B cell (primary cell): ENCODE results near the gene TCF7L2. TPM values are rescaled to one million over a fixed set of nuclear protein-coding genes. Genes with fewer than 3 reads are reported as not detected.

ENCODE experiments used
- ATAC-seq: fragments of 200-7000 bp; cut with Tn5 transposase; one replicate; pipeline ENCODE4 v1.10.0; 2021; ENCODE audit warnings: low read depth, mild to moderate bottlenecking, moderate number of reproducible peaks, moderate library complexity
- CTCF ChIA-PET: fragments of 350-600 bp; sonication (Branson Sonifier 250); formaldehyde crosslinking; loops from one replicate; lab custom pipeline; 2021; ENCODE audit warnings: antibody characterized with exemption, inconsistent platforms; lab: Charles Lee
- POLR2A ChIA-PET: fragments of 350-600 bp; sonication (Branson Sonifier 250); formaldehyde crosslinking; loops from one replicate; lab custom pipeline; 2021; ENCODE audit warnings: antibody characterized with exemption; lab: Charles Lee
- DNase-seq: peaks from one replicate; pipeline ENCODE4 v3.0.0; 2013
- H2AFZ ChIP-seq: 2 replicates; pipeline ENCODE4 v1.6.1; 2012; ENCODE audit warnings: mild to moderate bottlenecking, low read depth, low read length; ENCODE audit not compliant: insufficient read depth, poor library complexity, severe bottlenecking
- H3K27ac ChIP-seq, 2 donors: 1 replicate in 1 of 2; 2 replicates in 1 of 2; pipeline ENCODE4 v1.5.1; 2012 to 2013; ENCODE audit warnings: low read length in 2 of 2, mild to moderate bottlenecking in 2 of 2, moderate library complexity in 1 of 2
- H3K27me3 ChIP-seq, 4 experiments: fragments of 200-600 bp in 1 of 4; sonication (generic) in 1 of 4; replicated peaks in 1 of 4; 1 replicate in 2 of 4; 2 replicates in 2 of 4; pipeline versions ENCODE4 v1.6.1 to v1.7.0; 2013 to 2016; ENCODE audit warnings: low read length in 3 of 4, mild to moderate bottlenecking in 2 of 4, mixed read lengths in 1 of 4, moderate library complexity in 1 of 4; ENCODE audit not compliant: insufficient read depth in 4 of 4, control insufficient read depth in 3 of 4; ENCODE audit errors: control extremely low read depth in 1 of 4
- H3K36me3 ChIP-seq, 2 experiments: replicated peaks in 1 of 2; 1 replicate in 1 of 2; 2 replicates in 1 of 2; pipeline versions ENCODE4 v1.6.1 to v1.7.1; 2013; ENCODE audit warnings: low read length in 1 of 2; ENCODE audit not compliant: insufficient read depth in 2 of 2, control insufficient read depth in 1 of 2; ENCODE audit errors: control extremely low read depth in 1 of 2, extremely low read depth in 1 of 2
- H3K4me1 ChIP-seq, 2 donors: fragments of 200-600 bp in 1 of 2; sonication (generic) in 1 of 2; 1 replicate in 1 of 2; 2 replicates in 1 of 2; pipeline versions ENCODE4 v1.5.1 to v1.6.1; 2013 to 2017; ENCODE audit warnings: low read length in 2 of 2; ENCODE audit not compliant: control insufficient read depth in 2 of 2, insufficient read depth in 2 of 2
- H3K4me2 ChIP-seq: replicated peaks from 2 replicates; pipeline ENCODE3; 2012; ENCODE audit warnings: mild to moderate bottlenecking, low read depth, low read length; ENCODE audit not compliant: poor library complexity, severe bottlenecking
- H3K4me3 ChIP-seq, 5 experiments: fragments of 200-600 bp in 1 of 5; sonication (generic) in 1 of 5; 1 replicate in 3 of 5; 2 replicates in 2 of 5; pipeline versions ENCODE4 v1.5.1 to v1.7.0; 2011 to 2016; ENCODE audit warnings: low read length in 4 of 5, mild to moderate bottlenecking in 4 of 5, low read depth in 2 of 5, control low read depth in 1 of 5, moderate library complexity in 1 of 5; ENCODE audit not compliant: insufficient read depth in 1 of 5; ENCODE audit errors: control extremely low read depth in 1 of 5, extremely low read depth in 1 of 5
- H3K79me2 ChIP-seq: fragments of 200-600 bp; sonication (generic); one replicate; pipeline ENCODE4 v1.6.0; 2016; ENCODE audit warnings: low read length; ENCODE audit not compliant: control insufficient read depth, insufficient read depth
- H3K9ac ChIP-seq: fragments of 200-600 bp; sonication (generic); 2 replicates; pipeline ENCODE4 v1.6.1; 2017; ENCODE audit warnings: mild to moderate bottlenecking, low read length, moderate library complexity
- H3K9me3 ChIP-seq, 3 donors: one replicate each; pipeline versions ENCODE4 v1.6.1 to v1.7.1; 2013; ENCODE audit warnings: low read length in 2 of 3; ENCODE audit not compliant: control insufficient read depth in 2 of 3, insufficient read depth in 1 of 3; ENCODE audit errors: control extremely low read depth in 1 of 3
- H4K20me1 ChIP-seq: 2 replicates; pipeline ENCODE4 v1.6.0; 2012; ENCODE audit warnings: mild to moderate bottlenecking, low read length; ENCODE audit not compliant: insufficient read depth, control insufficient read depth, poor library complexity, severe bottlenecking
- H3K27ac Mint-ChIP-seq: one replicate; pipeline ENCODE4 v1.8.0; 2021; ENCODE audit warnings: mixed read lengths
- H3K27me3 Mint-ChIP-seq: one replicate; pipeline ENCODE4 v1.8.0; 2021; ENCODE audit warnings: mixed read lengths
- H3K4me1 Mint-ChIP-seq: one replicate; pipeline ENCODE4 v1.8.0; 2021; ENCODE audit warnings: mixed read lengths
- H3K4me3 Mint-ChIP-seq: one replicate; pipeline ENCODE4 v1.8.0; 2021; ENCODE audit warnings: mixed read lengths
- H3K9me3 Mint-ChIP-seq: one replicate; pipeline ENCODE4 v1.8.0; 2022; ENCODE audit warnings: mixed read lengths; ENCODE audit not compliant: insufficient read depth
- CTCF ChIP-seq: fragments of 200-600 bp; IDR thresholded peaks from one replicate; pipeline ENCODE4 v1.8.0; 2022; ENCODE audit warnings: antibody characterized with exemption, mild to moderate bottlenecking
- EZH2 ChIP-seq: IDR thresholded peaks from 2 replicates; pipeline ENCODE4 v1.6.1; 2012; ENCODE audit warnings: borderline replicate concordance, low read depth, mild to moderate bottlenecking, moderate library complexity, low read length; ENCODE audit not compliant: insufficient read depth, poor library complexity, severe bottlenecking
- WGBS: methylation state at CpG from one replicate; pipeline ENCODE4 v1.1.5; 2013; ENCODE audit warnings: missing lambda C conversion rate; ENCODE audit not compliant: insufficient coverage; 5-methylcytosine and 5-hydroxymethylcytosine counted together
- intact Hi-C: fragments of 100-400 bp; cut with micrococcal nuclease; formaldehyde crosslinking; loops from one replicate; pipeline ENCODE4 v1.10.0; 2022
- polyA plus RNA-seq: library from polyadenylated mRNA; depleted of rRNA; stranded (reverse); fragments of >200 nt; gene quantifications from 2 replicates; pipeline ENCODE4 v1.2.3, GENCODE V29; 2012
- total RNA-seq, 2 donors: library from RNA; stranded (reverse); fragments of 120-200 nt in 1 of 2; gene quantifications; 1 replicate in 1 of 2; 2 replicates in 1 of 2; pipeline versions ENCODE4 v1.2.3 to v1.2.4, GENCODE V29; 2013 to 2022

The TCF7L2 gene
- total and polyA plus RNA-seq, 2 donors (not counting 1 experiment from before 2014, with no cell fraction given) = 0.48 to 1.1 TPM

- DNase-seq (no peak), ATAC-seq (no peak)
- H3K27me3 Mint-ChIP-seq = no peaks in the 10 kb centered on the region
- intact Hi-C loops = no loop called here
- no peak overlapping the region for H3K27ac Mint-ChIP-seq
- Histone ChIP-seq H3K4me1 (no peaks in the 10 kb centered on the region), H3K36me3 (no peaks in the 10 kb centered on the region), H3K4me2 (no peak overlapping the region), H3K27ac (no peak overlapping the region), H3K9ac (no peak overlapping the region), H3K4me3 (no peak overlapping the region), H2AFZ (no peak overlapping the region), H3K27me3 (no peaks in the 10 kb centered on the region), H4K20me1 (no peaks in the 10 kb centered on the region), H3K79me2 (no peaks in the 10 kb centered on the region), H3K9me3 (no peaks in the 10 kb centered on the region)
- no peak overlapping the region for H3K4me3 Mint-ChIP-seq
- TF ChIP-seq EZH2 = no peak
- TF ChIP-seq CTCF = no peak
- H3K9me3 Mint-ChIP-seq = no peaks in the 10 kb centered on the region
- 91% methylated on average over 3 of the region's 9 CpGs for WGBS
- ChIA-PET CTCF (no interaction called here), POLR2A (no interaction called here)
- H3K4me1 Mint-ChIP-seq = no peaks in the 10 kb centered on the region
These were observed 36.3 kb upstream of the TCF7L2 start for GRCh38 chr10:112913661-112914287.

GRCh38 chr10:112914288-112914952 lies 35.6 kb upstream of the TCF7L2 start:
- H3K79me2 ChIP-seq = no peaks in the 10 kb centered on the region
- ChIA-PET CTCF (no interaction called here), POLR2A (no interaction called here)
- H3K4me2 ChIP-seq = no peak overlapping the region
- H3K27me3 ChIP-seq = no peaks in the 10 kb centered on the region
- Mint-ChIP-seq H3K4me1 (no peaks in the 10 kb centered on the region), H3K9me3 (no peaks in the 10 kb centered on the region), H3K27ac (no peak overlapping the region), H3K4me3 (no peak overlapping the region), H3K27me3 (no peaks in the 10 kb centered on the region)
- H3K9ac ChIP-seq = no peak overlapping the region
- no peak for ATAC-seq
- H3K36me3 ChIP-seq = no peaks in the 10 kb centered on the region
- DNase-seq = no peak
- no peak for TF ChIP-seq CTCF
- TF ChIP-seq EZH2 = no peak
- no peaks in the 10 kb centered on the region for H3K4me1 ChIP-seq
- H2AFZ ChIP-seq = no peak overlapping the region
- H4K20me1 ChIP-seq = no peaks in the 10 kb centered on the region
- WGBS = 100% methylated on average over 2 of the region's 7 CpGs
- intact Hi-C loops = no loop called here
- no peak overlapping the region for H3K27ac ChIP-seq
- H3K9me3 ChIP-seq = no peaks in the 10 kb centered on the region
- no peak overlapping the region for H3K4me3 ChIP-seq
